Measurements from ENCODE around the gene ARID1A. TPM values are rescaled to one million over a fixed set of nuclear protein-coding genes. Genes with fewer than 3 reads are reported as not detected.
"Not testable (repeated sequence)": the region's sequence is repeated elsewhere in the genome, so short reads cannot be mapped to it uniquely, and the experiment has no call there.

The ARID1A gene
- 38.7 TPM for total RNA-seq

DNA sequence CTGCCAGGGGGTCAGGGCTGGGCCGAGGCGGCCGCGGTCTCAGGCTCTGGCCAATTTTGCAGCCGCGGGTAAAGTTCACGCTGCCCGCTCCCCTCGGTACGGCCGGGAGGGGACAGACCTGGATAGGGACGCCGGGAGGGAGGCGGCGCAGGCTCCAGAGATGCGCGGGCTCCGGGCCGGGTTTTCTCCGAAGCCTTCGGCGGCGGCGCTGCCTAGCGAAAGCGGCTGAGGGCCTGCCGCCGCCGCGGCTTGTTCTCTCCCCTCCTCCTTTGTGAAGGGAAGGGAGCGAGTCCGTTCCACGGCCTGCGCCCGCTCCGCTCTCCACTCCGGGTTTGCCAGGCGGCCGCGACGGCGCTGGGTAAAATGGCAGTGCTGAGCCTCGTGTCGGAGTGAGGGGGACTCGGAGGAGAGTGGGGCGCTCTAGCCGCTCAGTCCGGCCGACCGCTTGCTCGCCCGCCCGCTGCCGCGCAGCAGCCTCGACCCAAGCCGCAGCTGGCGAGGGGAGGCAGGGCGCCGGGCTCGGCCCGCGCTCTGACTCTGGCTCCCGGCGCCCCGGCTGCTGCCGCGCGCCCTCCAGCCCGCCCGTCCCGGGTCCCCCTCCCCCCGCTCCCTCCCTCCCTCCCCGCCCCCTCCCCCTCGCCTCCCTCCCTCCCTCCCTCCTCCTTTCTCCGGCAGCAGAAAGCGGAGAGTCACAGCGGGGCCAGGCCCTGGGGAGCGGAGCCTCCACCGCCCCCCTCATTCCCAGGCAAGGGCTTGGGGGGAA, at the start of gene ARID1A:
Gene ARID1A (plus strand): TSS at position 660 of the 763 bp plus-strand sequence. CDS start 389 bp downstream, outside the sequence.
- peak; percentile 99 for DNase-seq

DNA sequence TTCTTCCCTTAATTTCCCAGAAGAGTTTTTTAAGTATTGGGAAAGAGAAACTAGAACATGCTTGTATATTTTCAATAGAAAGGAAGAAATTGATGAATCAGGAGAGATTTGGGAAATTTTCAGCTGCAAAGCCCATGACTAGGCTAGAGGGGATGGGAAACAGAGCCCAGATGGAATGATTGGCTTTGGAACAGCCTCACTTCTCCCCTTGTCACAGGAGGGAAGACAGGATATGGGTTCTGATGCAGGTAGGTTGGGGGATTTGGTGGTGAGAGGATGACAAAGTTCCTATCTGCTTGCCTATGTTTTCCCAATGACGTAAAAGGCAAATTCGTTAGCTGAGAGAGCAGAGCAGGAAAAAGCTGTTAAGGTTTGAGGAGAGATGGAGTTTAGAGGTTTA, 31.0 kb upstream of the ARID1A start:
- DNase-seq: no peak

DNA sequence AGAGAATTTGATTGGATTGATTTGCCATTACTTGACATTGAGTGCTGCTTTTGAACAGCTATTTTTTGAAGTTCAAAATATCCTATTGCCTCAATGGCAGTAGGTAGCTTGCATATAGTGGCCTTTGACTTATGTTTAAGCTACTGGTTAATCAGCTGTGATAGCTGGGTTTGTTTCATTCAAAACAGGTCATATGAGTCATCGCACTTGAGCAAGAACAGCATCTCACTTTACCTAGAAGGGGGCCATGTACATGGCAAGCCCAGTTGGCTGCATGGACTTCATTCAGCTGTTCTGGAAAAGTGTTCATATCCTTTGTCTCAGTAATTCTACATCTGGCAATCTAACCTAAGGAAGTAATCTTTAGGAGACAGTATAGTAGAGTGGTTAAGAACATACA, 29.0 kb upstream of the ARID1A start:
- no peak for DNase-seq

DNA sequence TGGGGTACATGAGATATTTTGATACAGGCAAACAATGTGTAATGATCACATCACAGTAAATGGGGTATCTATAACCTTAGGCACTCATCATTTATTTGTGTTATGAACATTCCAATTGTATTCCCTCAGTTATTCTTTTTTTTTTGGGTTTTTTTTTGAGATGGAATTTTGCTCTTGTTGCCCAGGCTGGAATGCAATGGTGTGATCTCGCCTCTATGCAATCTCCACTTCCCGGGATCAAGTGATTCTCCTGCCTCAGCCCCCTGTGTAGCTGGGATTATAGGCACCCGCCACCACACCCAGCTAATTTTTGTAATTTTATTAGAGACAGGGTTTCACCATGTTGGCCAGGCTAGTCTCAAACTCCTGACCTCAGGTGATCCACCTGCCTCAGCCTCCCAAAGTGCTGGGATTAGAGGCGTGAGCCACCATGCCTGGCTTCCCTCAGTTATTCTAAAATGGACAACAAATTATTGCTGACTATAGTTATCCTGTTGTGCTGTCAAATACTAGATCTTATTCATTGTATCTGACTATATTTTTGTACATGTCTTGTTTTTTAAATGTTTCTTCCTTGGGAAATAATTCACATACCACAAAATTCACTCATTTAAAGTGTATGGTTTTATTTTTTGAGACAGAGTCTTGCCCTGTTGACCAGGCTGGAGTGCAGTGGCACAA, 27.6 kb upstream of the ARID1A start:
- not testable (repeated sequence) for DNase-seq

DNA sequence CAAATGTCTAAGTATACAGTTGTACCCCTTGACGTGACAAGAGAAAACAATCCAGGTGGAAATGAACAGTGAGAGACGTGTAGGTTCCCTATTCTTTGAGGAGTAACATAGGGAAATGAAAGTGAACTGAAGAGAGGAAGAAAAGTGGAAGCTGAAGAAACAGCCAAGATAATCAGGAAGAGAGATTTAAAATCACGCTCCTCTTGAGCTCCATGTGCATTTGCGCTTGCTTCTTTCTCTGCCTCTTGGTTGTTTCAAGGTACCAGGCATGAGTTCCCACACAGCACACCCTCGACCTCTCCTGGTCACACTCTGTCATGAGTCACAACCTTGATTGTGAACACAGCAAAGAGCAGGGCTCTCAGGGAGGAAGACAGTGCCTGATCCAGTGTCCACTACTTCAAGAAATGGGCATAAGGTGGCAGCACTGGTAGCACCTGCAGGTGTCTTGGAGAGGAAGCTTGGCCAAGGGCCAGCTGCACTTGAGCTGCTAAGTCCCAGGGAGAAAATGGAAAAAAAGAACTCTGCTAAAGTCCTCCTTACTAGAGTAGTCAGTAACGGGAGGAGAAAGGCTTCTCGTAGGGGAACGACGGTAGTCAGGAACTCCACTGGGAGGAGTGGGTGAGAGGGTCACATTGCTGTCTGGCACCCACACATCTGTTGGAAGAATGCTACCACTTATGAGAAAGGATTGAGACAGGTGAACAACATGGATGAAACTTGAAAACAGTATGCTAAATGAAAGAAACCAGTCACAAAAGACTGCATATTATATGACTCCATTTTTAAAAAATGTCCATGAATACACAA, 18.3 kb upstream of the ARID1A start:
- peak; percentile 86 for DNase-seq

DNA sequence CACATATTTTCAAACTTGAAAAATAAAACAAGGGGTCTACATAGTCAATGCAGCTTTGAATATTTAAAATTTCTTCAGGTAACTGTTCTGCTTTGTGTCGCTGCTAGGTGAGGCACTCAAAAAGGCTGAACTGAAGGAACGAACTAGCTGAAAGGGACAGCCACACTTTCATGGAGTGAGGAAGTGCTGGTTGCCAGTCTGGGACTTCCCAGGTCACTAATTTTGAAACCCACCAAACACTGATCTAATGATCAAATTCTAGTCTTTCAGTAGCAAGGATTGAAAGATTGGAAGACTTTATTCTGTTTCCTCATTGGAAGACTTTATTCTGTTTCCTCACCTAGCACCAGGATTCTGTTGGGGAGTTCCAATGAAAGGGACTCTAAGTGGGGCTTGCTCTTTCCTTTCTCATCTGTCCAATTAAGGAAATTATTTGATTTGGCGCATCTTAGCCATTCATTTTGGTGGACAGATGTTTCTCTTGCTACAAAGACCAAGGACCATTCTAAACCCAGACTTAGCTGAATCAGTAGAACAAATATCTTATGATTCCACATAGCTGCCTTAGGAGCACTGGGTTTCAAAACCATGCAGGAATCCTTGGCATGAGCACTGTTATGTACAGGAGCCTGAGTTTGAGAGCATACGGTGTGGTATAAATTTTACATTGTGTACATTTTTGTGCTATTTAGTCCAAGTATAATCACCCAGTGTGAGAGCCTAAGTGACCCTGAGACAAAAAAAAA, 10.9 kb upstream of the ARID1A start:
- DNase-seq: no peak

DNA sequence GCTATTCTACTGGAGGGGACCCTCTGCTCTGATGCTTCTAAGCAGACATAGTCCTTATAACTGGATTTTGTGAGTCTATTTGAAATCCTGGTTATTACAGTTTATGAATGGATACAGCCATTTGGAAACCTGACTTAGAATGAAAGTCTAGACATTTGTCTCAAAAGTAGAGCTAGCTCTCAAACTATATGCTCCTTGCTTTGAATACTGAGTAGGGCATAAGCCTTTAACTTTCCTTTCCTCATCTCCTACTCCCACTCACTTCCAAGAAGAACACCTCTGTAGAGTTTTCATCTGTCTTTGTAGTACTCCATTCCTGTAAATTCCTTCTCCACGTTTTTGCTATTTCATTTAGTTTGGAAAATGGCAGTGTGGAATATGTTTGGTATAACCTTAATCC, 9.0 kb upstream of the ARID1A start:
- peak; percentile 50 for DNase-seq

DNA sequence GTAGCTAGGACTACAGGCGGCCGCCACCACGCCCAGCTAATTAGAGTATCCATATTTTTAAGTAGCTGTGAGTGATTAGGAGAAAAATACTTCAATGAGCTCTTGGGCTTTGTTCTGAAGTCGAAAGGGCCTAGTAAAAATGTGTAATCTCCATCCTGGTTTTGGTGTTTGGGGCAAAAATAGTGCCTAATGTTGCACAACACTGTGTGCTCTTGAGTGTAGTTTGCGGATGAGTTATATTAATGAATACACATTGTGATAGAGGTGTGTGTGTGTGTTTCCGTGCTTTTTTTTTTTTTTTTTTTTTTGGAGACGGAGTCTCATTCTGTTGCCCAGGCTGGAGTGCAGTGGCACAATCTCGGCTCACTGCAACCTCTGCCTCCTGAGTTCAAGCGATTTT, 6.3 kb upstream of the ARID1A start:
- no peak for DNase-seq

DNA sequence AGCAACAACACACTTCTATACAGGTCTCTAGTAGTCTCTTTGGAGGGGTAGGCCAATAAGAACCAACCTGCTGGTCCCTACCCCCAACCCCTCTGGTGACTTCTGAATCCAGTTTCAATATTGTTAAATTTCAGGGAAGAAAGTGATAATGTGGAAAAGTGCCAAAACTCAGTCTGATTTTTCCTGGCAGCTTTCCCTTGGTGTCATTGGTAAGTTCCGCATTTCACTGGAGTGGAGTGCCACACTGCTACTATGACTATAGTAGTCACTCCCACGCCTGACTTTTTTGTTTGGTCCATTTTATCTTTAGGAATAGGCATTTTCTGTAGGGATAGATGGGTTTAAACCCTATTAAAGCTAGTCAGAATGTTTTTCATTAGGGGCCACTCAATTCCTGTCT, 5.7 kb upstream of the ARID1A start:
- no peak for DNase-seq

DNA sequence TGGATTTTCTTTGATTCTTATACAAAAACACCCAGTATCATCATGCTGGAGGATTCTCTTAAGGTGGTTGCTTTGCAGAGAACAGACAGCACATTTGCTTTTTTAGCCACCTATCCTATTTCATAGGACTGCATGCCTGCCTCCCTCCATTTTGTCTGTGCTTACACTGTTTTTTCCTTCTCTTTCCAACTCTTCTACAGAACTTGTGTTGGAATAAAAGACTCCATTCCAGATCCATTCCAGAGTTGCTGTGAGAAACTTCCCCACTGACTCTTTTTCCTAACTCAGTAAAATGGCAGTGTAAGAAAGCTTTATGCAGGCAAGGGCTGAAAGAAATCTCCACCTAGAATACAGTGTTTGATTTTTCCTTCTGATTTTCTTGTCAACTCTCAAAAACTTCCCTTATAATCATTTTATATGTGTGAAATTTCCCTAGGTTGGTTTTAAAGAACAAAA, 5.2 kb upstream of the ARID1A start:
- DNase-seq: peak; percentile 41

DNA sequence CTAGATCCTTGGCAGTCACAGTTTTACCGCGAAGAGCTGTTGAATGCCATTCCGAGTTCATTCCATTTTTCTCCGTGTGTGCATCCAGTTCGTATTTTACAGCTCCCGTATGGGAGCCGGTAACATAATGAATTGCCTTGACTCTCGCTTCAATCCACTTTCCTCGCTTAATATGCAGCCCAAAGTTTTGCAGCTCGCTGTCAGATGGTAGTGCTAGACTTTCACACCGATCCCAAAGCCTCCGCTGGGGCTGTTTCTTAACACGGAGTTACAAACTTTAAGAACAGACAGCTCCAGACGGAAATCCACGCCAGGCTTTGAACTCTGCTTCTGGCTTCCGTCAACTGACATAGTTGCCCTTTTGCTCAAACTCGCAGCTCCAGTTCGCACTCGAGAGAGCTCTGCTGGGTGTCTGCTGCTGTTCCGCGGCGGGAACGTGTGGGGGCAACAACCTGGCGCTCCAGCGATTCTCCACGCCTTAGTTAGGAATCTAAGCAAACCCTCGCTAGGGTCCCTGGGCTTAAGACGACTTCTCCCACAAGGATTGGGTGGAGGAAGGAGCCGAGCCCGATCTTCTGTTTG, 3.5 kb upstream of the ARID1A start:
- peak; percentile 97 for DNase-seq

DNA sequence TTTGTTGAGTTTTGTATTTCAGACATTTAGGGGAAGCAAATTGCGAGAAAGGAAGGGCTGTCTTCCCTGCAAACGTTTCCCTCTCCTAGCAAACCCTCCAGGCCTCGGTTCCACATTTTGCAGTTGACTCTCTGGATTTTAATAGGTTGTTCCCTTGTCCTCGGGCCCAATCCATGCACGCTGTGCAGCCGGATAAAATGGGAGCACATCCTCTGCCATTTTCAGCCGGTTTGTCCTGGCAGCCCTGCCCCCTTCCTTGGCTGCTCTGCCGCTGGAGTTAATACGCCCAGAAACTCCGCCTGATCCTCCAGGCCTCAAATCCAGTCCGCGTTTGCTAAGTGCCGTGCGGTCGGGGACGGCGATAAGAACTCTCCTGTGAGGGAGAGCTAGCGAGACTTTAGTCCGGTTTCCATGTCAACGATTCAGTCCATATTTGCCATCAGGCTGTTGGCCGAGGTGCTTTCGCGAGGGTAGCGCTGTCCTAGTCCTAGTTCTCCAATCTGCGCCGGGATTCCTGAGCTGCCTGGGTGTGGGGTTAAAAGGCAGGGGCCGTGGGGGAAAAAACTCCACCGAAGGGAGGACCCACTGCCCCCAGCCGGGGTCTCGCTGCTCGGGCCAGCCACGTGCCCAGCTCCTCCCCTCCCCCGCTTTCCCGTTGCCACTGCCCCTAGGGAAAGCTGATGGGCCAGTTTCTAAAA, 2.9 kb upstream of the ARID1A start:
- peak; percentile 99 for DNase-seq

DNA sequence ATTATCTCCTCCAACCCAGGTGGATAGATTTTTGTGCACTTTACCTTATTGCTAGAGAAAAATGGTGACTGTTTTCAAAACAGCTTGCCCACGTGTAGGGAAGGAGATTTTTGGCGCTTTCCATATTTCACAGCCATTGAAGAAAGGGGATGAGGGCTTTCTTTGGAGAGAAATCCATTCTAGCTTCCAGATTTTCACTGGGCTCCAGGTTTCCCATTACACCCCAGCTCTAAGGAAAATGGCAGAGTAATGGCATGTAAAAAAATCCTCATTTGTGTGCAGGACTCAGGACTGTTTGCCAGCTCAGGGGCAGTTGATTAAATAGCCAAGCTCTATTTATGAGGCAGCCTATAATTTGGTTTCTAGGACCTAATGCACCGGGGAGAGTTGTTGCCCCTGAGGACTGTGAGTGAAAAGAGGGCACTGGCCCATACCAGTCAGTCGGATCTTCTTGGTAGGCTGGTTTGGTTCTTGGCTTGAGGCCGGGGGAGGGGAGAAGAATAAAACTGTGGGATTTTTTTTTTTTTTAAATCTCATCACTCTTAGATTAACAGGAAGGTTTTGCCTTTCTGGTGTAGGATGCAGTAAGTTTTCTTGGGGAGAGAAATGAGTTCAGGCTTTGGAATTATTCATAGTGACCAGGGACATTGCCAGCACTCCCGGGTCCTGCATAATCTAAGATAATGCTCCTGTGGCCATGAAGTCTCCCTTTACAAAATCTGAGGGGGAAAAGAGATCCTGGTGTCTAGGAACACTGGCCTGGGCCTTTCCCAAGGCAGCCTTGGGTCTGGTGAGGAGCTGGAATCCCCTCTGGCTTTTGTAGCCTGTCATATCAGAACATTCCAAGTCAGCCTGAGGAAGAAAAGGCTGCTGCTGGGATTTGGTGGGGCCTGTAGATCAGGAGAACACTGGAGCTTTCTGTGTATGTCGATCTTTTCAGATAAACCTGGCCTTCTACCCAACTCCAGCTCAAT, 1.9 kb upstream of the ARID1A start:
- no peak for DNase-seq

DNA sequence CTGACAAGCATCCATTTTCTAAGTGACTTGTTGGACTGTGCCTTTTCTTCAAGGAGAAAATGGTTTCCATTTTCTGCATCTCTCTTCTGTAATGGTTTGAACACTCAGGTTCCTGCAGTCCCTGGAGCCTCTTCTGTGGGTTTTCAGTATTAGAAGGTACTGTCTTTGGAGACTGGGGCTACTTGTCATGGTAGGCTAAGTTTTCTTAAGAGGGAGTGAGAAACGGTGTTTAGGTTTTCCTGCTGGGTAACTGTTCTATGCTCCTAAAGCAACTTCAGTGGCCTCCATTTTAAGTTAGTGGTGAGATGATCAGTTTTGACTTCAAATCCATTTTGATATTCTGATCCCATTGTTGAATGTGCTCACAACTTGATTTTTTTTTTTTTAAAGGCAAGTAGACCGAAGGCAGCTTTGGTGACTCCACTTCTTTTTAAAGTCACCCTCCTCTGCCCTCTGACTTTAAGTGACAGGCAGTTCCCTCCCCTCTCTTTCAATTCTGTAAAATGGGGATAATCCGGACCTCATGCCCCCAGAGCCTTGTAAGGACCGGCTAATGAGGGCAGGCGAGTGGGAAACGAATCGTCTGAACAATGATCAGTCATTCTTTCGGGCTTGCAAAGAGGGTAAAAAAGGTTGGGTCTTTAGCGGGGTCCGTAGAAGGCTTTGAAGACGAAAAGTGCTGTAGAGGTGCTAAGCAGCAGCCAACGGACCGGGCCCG, 1.0 kb upstream of the ARID1A start:
- no peak for DNase-seq

DNA sequence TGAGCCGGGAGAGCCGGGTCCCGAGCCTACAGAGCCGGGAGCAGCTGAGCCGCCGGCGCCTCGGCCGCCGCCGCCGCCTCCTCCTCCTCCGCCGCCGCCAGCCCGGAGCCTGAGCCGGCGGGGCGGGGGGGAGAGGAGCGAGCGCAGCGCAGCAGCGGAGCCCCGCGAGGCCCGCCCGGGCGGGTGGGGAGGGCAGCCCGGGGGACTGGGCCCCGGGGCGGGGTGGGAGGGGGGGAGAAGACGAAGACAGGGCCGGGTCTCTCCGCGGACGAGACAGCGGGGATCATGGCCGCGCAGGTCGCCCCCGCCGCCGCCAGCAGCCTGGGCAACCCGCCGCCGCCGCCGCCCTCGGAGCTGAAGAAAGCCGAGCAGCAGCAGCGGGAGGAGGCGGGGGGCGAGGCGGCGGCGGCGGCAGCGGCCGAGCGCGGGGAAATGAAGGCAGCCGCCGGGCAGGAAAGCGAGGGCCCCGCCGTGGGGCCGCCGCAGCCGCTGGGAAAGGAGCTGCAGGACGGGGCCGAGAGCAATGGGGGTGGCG, 371 bp downstream of the ARID1A start:
- no peak for DNase-seq

DNA sequence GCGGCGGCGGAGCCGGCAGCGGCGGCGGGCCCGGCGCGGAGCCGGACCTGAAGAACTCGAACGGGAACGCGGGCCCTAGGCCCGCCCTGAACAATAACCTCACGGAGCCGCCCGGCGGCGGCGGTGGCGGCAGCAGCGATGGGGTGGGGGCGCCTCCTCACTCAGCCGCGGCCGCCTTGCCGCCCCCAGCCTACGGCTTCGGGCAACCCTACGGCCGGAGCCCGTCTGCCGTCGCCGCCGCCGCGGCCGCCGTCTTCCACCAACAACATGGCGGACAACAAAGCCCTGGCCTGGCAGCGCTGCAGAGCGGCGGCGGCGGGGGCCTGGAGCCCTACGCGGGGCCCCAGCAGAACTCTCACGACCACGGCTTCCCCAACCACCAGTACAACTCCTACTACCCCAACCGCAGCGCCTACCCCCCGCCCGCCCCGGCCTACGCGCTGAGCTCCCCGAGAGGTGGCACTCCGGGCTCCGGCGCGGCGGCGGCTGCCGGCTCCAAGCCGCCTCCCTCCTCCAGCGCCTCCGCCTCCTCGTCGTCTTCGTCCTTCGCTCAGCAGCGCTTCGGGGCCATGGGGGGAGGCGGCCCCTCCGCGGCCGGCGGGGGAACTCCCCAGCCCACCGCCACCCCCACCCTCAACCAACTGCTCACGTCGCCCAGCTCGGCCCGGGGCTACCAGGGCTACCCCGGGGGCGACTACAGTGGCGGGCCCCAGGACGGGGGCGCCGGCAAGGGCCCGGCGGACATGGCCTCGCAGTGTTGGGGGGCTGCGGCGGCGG, 1.0 kb downstream of the ARID1A start:
- DNase-seq: no peak

DNA sequence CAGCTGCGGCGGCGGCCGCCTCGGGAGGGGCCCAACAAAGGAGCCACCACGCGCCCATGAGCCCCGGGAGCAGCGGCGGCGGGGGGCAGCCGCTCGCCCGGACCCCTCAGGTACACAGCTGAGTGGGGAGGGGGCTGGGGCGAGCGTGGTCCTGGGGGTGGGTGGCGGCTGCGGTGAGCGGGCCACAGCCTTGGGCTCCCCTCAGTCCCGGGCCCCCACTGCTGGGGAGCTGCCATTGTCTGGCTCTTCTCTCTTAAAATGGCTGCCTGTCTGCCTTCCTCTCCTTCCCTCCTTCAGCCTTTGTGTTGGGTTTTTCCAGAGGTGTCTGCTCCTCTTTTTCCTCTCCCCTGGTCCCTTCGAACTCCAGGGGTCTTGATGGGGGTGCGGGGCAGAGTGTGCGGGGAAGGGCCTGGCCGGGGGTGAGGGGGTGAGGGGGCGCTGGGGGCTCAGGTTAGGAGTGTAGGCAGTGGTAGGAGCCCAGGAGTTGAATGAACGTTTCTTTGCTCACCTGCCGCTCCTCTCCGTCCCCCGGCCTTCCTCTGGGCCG, 1.7 kb downstream of the ARID1A start:
- DNase-seq: no peak

All from tongue (tissue), 2 donors.